Endometrial microvascular endothelial cells (primary cell): ENCODE results near the gene RBMY1B. TPM values are rescaled to one million over a fixed set of nuclear protein-coding genes. Genes with fewer than 3 reads are reported as not detected.
"Not testable (repeated sequence)": the region's sequence is repeated elsewhere in the genome, so short reads cannot be mapped to it uniquely, and the experiment has no call there.

Source experiments
- in situ Hi-C: cut with HindIII; loops from 2 replicates; pipeline ENCODE4 v1.10.0; 2017; ENCODE audit warnings: low sequenced_read_pairs, low pct_unique_long_range_greater_than_20kb; ENCODE audit errors: inconsistent ontology term
- total RNA-seq: library from RNA; depleted of rRNA; stranded (reverse); fragments of >200 nt; gene quantifications from one replicate; pipeline ENCODE4 v1.2.3, GENCODE V29; 2015; ENCODE audit errors: inconsistent ontology term

RBMY1B gene
- total RNA-seq: not detected

DNA sequence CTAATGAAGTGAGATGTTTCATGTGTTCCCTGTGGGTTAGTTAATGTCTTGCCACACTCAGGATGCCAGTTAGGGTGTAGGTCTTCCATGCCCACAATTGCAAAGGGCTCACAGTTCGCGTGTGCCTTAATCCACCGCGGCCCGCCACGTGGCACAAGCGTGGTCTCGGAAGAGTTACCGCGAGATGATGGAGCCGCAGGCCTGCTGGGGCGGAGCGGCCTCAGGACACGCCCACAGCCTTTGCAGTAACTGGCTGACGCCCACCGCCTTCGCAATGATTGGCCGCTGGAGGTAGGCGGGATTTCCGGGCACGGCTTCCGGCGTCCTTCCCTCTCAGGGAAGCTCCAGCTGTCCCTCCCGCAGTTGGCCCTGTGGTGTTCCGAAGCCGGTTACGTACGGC is at the start of gene RBMY1B:
Gene RBMY1B, plus strand, starts transcription at position 301 of the 400 bp plus-strand sequence. CDS start 2,013 bp downstream, outside the sequence.
- in situ Hi-C loops: not testable (repeated sequence)

DNA sequence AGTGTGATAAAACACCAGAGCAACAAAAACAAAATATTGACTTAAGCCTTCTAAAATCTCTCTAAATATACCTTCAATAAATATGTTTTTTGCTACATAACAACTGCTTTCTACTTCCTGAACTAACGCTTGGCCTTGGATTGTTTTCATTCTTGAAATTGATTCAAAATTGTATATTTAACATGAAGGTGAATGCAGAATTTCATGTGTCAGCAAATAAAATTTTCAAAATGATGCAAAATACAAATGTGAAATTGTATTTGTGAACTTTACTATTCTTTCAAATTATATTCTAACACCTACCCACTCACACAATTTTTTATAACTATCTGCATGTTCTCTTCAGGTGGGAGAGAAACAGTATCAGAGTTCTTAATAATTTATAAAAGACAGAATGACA is 48.2 kb upstream of the RBMY1B start:
- in situ Hi-C loops: not testable (repeated sequence)

DNA sequence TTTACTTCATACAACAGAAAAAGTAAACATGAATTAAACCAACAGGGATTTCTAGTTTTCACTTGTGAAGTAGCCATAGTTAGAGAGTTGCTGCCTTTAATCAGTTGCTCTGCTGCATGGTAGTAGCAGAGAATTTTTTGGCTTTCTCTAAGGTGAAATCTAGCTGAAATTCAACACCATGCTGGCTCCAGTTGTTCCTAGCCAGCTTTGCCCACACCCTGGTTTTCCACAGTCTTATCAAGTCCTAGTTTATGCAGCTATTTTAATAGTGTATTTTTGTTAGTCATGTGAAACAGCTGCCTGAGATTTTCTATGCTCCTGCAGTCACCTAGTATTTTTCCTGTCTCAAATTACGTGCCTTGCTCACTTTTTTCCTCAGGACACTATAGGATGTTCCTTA is 28.2 kb upstream of the RBMY1B start:
- in situ Hi-C loops: no loop called here

DNA sequence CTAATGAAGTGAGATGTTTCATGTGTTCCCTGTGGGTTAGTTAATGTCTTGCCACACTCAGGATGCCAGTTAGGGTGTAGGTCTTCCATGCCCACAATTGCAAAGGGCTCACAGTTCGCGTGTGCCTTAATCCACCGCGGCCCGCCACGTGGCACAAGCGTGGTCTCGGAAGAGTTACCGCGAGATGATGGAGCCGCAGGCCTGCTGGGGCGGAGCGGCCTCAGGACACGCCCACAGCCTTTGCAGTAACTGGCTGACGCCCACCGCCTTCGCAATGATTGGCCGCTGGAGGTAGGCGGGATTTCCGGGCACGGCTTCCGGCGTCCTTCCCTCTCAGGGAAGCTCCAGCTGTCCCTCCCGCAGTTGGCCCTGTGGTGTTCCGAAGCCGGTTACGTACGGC is 23.4 kb downstream of the RBMY1B start, which contains the start of gene RBMY1A1:
Gene RBMY1A1, plus strand, starts transcription at position 301 of the 400 bp plus-strand sequence. CDS start 2,013 bp downstream, outside the sequence.
- in situ Hi-C loops: not testable (repeated sequence)

DNA sequence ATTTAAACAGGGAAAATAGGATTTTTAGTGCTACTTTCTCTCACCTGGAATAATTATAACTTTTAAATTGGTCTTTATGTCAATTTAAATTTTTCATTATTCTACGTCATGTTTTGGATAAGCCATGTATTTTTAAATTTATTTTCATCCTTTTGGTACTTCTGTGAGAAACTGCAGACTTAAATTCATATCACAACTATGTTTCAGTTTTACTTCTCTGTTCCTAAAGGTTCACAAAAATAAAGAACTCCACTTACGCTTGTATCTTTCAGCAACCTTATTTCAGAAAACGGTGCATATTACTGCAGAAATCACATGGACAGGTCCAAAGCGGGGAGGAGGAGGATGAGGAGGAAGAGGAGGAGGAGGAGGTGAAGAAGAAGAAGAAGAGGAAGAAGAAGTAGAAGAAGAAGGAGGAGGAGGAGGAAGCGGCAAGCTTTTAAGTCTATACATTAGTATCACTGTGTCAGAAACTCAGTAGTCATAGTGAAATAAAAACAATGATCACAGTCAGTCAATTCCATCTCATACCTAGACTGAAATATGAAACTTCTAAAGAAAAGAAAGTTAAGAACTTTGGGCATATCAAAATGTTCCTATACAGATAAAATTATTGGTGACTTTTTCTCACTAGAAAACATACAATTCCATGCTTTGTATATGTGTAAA is 48.3 kb downstream of the RBMY1B start:
- in situ Hi-C loops: not testable (repeated sequence)

Other genes starting within 250 kb of the RBMY1B start
- gene RBMY1A1, start 23.5 kb downstream of the RBMY1B start, total RNA-seq: not detected